WTC11 (cell line): ENCODE data around the gene UNCX.

Source experiments
- CBFB ChIP-seq: sonication (generic); formaldehyde crosslinking; IDR thresholded peaks from 2 replicates; pipeline ENCODE4 v1.8.1; 2022; ENCODE audit warnings: mild to moderate bottlenecking, low read depth, missing genetic modification reagents
- CREM ChIP-seq: sonication (generic); formaldehyde crosslinking; IDR thresholded peaks from 2 replicates; pipeline ENCODE4 v1.8.1; 2022; ENCODE audit warnings: mild to moderate bottlenecking, missing genetic modification reagents, moderate library complexity
- EMX1 ChIP-seq: fragments of 250-450 bp; sonication (Bioruptor Pico); IDR thresholded peaks from 2 replicates; pipeline ENCODE4 v1.8.0; 2021; ENCODE audit warnings: mild to moderate bottlenecking
- MAX ChIP-seq: sonication (generic); formaldehyde crosslinking; IDR thresholded peaks from 2 replicates; pipeline ENCODE4 v1.8.0; 2022; ENCODE audit warnings: mild to moderate bottlenecking, missing genetic modification reagents
- SP1 ChIP-seq: sonication (generic); formaldehyde crosslinking; conservative IDR thresholded peaks from 2 replicates; pipeline ENCODE4 v1.8.1; 2022; ENCODE audit warnings: missing genetic modification reagents
- ZBTB43 ChIP-seq: sonication (generic); formaldehyde crosslinking; IDR thresholded peaks from 2 replicates; pipeline ENCODE4 v1.8.1; 2023; ENCODE audit warnings: mild to moderate bottlenecking, missing genetic modification reagents
- ZNF317 ChIP-seq: sonication (generic); formaldehyde crosslinking; IDR thresholded peaks from 2 replicates; pipeline ENCODE4 v1.8.1; 2023; ENCODE audit warnings: low read depth, mild to moderate bottlenecking, moderate library complexity, missing genetic modification reagents, borderline replicate concordance
- ZNF423 ChIP-seq: fragments of 250-450 bp; sonication (Bioruptor Pico); IDR thresholded peaks from 2 replicates; pipeline ENCODE4 v2.1.2; 2022; ENCODE audit warnings: mild to moderate bottlenecking, moderate library complexity
- TF ChIP-seq, protein P1 (sequence below): fragments of 200-600 bp; IDR thresholded peaks from 2 replicates; pipeline ENCODE4 v1.8.0; 2022; ENCODE audit warnings: antibody characterized with exemption
- TF ChIP-seq, protein P2 (sequence below): sonication (generic); formaldehyde crosslinking; IDR thresholded peaks from 2 replicates; pipeline ENCODE4 v1.8.1; 2022; ENCODE audit warnings: low read depth, mild to moderate bottlenecking, moderate library complexity, missing genetic modification reagents, borderline replicate concordance

DNA sequence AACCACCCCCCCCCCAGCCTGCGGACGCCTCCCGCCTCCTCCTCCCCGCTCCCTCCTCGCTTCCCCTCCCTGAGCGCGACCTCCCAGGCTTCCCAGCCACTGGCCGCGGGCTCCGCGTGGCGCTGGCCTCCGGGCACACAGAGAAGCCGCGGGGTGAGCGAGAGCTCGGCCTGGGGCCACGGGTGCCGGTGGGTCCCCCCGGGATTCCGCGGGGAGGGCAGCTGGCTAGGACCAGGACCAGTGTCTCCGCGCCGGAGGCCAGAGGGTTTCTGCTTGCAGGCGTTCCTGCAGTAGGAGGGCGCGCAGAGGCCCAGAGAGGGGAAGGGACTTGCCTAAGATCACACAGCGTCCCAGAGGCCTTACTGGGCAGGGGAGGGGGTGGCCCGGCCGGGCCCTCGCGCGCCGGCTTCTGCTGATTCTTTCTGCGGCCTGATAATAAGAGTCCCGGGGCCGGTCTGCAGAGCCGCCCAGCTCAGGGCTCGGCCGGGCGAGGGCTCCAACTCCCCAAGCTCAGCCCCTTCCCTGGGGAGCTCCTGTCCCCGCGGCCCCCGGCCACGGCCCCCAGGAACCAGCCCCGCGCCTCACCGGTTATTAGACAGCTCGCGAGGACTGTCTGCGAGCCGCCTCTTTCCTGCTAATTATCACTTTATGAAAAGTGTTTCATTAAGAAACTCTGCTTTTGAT, 10.1 kb downstream of the UNCX start:
- TF ChIP-seq, protein P1, sequence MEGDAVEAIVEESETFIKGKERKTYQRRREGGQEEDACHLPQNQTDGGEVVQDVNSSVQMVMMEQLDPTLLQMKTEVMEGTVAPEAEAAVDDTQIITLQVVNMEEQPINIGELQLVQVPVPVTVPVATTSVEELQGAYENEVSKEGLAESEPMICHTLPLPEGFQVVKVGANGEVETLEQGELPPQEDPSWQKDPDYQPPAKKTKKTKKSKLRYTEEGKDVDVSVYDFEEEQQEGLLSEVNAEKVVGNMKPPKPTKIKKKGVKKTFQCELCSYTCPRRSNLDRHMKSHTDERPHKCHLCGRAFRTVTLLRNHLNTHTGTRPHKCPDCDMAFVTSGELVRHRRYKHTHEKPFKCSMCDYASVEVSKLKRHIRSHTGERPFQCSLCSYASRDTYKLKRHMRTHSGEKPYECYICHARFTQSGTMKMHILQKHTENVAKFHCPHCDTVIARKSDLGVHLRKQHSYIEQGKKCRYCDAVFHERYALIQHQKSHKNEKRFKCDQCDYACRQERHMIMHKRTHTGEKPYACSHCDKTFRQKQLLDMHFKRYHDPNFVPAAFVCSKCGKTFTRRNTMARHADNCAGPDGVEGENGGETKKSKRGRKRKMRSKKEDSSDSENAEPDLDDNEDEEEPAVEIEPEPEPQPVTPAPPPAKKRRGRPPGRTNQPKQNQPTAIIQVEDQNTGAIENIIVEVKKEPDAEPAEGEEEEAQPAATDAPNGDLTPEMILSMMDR, result no peak
- TF ChIP-seq, protein P2, sequence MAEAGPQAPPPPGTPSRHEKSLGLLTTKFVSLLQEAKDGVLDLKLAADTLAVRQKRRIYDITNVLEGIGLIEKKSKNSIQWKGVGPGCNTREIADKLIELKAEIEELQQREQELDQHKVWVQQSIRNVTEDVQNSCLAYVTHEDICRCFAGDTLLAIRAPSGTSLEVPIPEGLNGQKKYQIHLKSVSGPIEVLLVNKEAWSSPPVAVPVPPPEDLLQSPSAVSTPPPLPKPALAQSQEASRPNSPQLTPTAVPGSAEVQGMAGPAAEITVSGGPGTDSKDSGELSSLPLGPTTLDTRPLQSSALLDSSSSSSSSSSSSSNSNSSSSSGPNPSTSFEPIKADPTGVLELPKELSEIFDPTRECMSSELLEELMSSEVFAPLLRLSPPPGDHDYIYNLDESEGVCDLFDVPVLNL (CRISPR knock-in tag), result no peak
- no peak for TF ChIP-seq MAX (CRISPR knock-in tag)
- TF ChIP-seq CBFB, result no peak
- TF ChIP-seq EMX1 (CRISPR knock-in tag), result no peak
- no peak for TF ChIP-seq ZNF317 (CRISPR knock-in tag)
- no peak for TF ChIP-seq ZNF423 (CRISPR knock-in tag)
- TF ChIP-seq CREM (CRISPR knock-in tag), result no peak
- no peak for TF ChIP-seq SP1 (CRISPR knock-in tag)
- no peak for TF ChIP-seq ZBTB43
